H7 (cell line): Measurements from ENCODE around the gene ANKRD33. TPM values are rescaled to one million over a fixed set of nuclear protein-coding genes. Genes with fewer than 3 reads are reported as not detected.

Source experiments
- DNase-seq: peaks from one replicate; pipeline ENCODE4 v3.0.0; 2012
- H3K27me3 ChIP-seq: 2 replicates; pipeline ENCODE4 v1.6.0; 2011; ENCODE audit warnings: mild to moderate bottlenecking, low read length; ENCODE audit not compliant: control insufficient read depth, insufficient read depth
- H3K36me3 ChIP-seq: replicated peaks from 2 replicates; pipeline ENCODE4 v1.5.1; 2011; ENCODE audit warnings: low read length; ENCODE audit not compliant: control insufficient read depth, insufficient read depth
- H3K4me3 ChIP-seq: 2 replicates; pipeline ENCODE4 v1.5.1; 2011; ENCODE audit warnings: low read depth, mild to moderate bottlenecking, control low read depth, low read length, moderate library complexity; ENCODE audit not compliant: insufficient read depth
- total RNA-seq: library from RNA; depleted of rRNA; stranded (reverse); fragments of >200 nt; shearing (Covaris generic); gene quantifications from 2 replicates; pipeline ENCODE4 v1.2.3, GENCODE V29; 2014

ANKRD33 gene
- total RNA-seq, 1 experiment from 2014 or later: 0.17 TPM

DNA sequence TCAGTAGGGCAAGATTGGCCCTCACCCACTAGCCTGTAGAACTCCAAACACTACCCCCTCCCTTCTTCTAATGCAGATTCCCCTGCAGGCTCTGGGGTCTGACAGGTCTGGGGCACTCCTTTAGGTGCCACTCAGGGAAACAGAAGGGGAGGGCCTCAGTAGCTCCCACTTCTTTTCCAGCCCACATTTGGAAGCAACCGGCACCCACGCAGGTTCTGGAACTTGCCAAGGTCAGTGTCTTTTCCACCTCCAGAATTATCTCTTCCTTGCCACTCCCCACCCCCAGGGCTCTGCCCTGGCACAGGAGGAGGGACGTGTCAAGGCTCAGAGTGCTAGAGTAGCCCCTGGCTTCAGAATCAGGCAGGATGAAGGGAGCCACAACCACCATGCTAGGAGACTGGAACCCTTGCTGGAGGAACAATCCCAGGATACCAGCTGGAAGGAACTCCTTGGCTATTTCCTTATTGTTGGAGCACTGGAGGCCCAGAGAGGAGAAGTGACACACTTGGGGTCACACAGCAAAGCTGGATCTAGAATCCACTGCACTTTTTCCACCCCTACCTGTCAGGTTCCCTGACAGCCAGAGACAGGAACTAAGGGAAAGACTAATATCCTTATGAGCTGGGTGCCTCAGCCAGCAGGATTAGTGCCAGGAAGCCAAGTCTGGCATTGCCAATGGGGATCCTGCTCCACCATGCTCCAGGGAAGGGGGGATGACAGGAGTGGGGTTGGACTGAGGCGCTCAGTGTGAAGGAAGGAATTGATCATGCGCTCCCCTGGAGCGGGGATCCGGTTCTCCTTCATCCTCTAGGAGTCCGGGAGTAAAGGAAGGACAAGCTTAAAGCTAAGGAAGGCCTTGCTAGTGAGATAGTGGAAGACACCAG is 37.6 kb upstream of the ANKRD33 start:
- H3K4me3 ChIP-seq: no peak overlapping the region
- DNase-seq: no peak
- H3K27me3 ChIP-seq: peaks cover 54% of the 10 kb centered on the region
- H3K36me3 ChIP-seq: no peaks in the 10 kb centered on the region

DNA sequence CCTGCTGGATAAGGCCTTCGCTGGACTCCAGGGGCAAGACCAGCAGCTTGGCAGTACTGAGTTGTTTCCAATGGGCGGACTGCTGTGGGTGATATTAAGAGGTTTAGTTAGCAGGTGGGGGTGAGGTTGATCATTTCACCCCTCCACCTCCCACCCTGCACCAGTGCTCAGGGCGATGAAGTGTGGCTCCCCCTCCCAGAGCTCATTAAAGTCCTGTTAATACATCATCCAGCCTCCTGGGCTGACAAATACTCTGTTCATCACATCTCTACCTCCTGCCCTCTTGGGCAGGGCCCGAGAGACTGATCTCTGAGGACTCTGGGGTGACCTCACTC is 37.0 kb upstream of the ANKRD33 start:
- DNase-seq: peak; percentile 24
- peaks cover 52% of the 10 kb centered on the region for H3K27me3 ChIP-seq
- no peak overlapping the region for H3K4me3 ChIP-seq
- no peaks in the 10 kb centered on the region for H3K36me3 ChIP-seq

DNA sequence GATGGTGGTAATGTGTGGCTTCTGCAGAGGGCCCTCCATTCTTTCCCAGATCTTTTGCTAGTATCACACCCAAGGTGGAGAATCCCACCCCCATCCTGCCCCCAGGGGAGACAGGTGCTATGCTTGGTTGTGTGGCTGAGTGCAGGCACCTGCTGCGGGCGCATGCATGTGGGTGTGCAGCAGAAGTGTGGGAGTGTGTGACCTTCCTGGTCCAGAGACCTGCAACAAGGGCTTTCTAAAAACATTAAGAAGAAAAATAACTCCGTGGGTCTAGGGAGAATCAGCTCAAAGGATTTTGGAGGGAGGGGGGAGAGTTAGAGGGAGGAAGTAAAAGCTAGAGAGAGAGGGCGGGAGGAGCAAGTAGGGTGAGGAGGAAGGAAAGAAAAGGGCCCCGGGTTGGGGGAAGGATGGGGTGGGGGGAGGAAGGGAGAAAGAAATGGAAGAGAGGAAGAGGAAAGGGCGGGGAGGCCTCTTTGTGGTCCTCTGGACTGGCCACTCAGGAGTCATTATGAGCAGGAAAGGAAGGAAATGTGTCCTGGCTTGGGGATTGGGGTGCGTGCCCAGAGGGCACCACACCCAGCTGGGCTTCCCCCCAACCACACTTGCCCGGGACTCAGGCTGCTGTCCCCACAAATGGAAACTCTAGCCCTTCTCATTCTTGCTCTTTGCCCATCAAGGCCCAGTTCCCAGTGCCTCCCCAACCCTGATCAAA is 36.3 kb upstream of the ANKRD33 start:
- DNase-seq: peak; percentile 21
- no peaks in the 10 kb centered on the region for H3K36me3 ChIP-seq
- no peak overlapping the region for H3K4me3 ChIP-seq
- peaks cover 46% of the 10 kb centered on the region for H3K27me3 ChIP-seq

DNA sequence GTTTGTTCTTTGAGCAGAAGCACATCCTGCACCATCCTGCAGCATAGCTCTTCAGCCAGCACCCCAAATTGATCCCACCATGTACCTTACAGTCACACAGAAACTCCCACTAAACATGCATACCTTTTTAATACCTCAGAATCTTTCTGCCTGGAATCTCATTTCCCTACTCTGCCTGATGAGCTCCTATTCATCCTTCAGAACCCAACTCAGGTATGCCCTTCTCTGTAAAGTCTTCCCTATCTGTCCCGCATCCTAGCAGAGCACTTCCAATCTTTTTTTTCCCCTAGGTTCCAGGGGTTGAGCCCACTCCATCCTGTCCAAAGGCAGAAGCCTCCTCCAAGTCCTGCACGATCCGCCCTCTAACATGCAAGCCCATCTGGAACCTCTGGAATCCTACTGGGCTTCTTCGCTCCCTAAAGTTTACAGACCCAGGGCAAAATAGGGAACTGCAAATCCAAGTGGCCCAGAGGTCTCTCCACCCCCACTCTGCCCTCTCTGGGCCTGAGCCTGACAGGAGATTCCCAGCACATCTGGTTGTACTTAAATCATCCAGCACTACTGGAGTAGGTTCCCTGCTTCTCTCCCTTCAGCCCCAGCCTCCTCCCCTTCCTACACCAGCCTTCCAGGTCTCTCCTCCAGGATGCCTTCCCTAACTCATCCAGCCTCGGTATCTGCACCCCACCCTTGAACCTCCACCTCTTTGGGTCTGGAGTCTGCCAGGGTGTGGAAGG is 35.3 kb upstream of the ANKRD33 start:
- H3K36me3 ChIP-seq: no peaks in the 10 kb centered on the region
- peak; percentile 58 for DNase-seq
- H3K4me3 ChIP-seq: no peak overlapping the region
- peaks cover 41% of the 10 kb centered on the region for H3K27me3 ChIP-seq

DNA sequence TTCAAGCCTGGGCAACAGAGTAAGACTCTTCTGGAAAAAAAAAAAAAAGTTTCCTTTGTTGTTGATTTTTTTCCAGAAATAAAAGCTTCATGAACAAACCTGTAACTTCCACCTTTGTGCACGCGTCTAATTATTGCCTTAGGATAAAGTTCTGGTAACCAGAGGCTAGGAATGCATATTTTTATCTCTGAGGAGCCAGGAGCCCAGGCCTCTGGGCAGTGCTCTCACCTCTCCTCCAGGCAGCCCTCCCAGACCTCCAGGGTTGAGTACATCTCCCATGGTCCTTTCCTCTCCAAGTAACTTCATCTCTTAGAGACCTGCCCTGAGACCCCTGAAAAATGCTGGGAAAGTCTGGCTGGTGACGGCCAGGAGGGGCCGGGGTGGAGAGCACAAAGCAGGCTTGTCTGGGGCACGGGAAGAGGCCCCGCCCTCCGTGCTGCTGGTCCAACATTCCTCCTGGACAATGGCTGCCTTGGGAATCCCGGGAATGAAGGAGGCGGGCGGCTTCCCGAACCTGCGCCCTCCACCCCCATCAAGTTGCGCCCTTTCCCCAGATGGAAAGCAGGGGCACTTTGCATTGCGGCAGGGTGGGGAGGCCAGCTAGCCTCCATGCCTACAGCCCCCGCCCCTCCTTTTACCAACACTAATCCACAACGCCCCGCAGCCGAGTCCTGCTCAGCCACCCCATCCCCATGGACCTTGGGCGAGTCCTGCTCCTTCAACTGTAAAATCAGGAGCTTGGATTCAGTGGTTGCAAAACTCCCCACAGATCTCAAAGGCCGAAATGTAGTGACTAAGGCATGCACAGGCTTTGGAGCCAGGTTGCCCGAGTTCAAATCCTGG is 32.1 kb upstream of the ANKRD33 start:
- H3K4me3 ChIP-seq: peak overlapping the region; percentile 51
- no peaks in the 10 kb centered on the region for H3K36me3 ChIP-seq
- peak; percentile 94 for DNase-seq
- peaks cover 21% of the 10 kb centered on the region for H3K27me3 ChIP-seq

DNA sequence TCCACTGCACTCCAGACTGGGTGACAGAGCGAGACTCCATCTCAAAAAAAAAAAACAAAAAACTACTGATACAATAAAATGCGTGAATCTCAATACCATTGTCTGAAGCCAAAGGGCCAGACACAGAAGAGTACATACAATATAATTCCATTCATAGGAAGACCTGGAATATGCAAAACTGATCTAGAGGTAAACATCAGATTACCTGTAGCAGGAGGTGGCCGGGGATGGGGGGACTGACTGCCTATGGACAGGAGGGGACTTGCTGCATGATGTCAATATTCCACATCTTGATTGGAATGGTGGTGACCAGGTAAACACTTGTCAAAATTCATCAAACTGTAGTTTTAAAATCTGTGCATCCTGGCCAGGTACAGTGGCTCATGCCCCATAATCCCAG is 26.9 kb upstream of the ANKRD33 start:
- peaks cover 14% of the 10 kb centered on the region for H3K27me3 ChIP-seq
- H3K36me3 ChIP-seq: no peaks in the 10 kb centered on the region
- DNase-seq: no peak
- no peak overlapping the region for H3K4me3 ChIP-seq

DNA sequence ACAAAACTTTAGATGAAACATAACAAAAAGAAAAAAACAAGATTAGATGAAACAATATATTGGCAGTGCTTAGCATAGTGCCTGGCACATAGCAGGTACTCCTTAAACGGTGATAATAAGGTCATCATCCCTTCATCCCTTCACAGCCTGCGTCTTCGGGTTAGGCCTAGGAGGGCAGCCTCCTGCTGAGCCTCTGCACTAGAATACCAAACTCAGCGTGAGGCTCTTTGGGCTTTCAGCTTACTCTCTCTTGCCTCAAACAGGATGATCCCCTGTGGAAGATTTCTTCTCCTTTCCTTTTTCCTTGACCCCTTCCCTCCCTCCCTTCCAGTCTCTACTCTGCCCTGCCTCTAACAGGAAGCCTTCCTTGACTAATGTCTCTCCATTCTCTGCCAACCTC is 25.0 kb upstream of the ANKRD33 start:
- DNase-seq: peak; percentile 75
- Histone ChIP-seq H3K4me3 (peak overlapping the region; percentile 56; the same call in 1 of the 2 replicates), H3K36me3 (no peaks in the 10 kb centered on the region), H3K27me3 (peaks cover 24% of the 10 kb centered on the region)

DNA sequence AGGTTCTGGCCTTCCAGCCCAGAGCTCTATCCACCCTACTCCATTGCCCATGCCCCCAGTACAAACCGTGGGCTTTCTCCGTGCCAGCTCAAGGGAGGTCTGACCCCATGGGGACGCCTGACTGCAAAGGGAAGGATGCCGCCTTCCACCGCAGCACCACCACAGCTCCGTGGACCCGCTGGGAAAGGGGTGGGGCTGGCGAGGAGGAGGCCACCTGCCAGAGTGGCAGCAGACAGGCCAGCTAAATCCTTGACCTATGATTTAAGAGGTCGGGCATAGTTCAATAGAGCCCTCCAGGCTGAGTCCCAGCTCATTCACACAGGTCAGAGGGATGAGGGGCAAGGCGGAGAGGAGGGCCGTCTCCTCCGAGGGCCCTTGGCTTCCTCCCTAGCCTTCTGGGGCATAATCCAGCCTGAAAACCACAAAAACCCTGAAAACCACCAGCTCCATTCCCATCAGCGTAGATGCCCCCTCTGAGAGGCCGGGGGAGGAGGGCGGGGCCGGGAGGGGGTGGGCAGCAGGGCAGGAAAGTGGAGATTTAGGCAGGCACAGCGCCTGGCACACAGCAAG is 24.5 kb upstream of the ANKRD33 start:
- H3K4me3 ChIP-seq: peak overlapping the region; percentile 56
- H3K36me3 ChIP-seq: no peaks in the 10 kb centered on the region
- H3K27me3 ChIP-seq: peaks cover 29% of the 10 kb centered on the region
- DNase-seq: no peak

DNA sequence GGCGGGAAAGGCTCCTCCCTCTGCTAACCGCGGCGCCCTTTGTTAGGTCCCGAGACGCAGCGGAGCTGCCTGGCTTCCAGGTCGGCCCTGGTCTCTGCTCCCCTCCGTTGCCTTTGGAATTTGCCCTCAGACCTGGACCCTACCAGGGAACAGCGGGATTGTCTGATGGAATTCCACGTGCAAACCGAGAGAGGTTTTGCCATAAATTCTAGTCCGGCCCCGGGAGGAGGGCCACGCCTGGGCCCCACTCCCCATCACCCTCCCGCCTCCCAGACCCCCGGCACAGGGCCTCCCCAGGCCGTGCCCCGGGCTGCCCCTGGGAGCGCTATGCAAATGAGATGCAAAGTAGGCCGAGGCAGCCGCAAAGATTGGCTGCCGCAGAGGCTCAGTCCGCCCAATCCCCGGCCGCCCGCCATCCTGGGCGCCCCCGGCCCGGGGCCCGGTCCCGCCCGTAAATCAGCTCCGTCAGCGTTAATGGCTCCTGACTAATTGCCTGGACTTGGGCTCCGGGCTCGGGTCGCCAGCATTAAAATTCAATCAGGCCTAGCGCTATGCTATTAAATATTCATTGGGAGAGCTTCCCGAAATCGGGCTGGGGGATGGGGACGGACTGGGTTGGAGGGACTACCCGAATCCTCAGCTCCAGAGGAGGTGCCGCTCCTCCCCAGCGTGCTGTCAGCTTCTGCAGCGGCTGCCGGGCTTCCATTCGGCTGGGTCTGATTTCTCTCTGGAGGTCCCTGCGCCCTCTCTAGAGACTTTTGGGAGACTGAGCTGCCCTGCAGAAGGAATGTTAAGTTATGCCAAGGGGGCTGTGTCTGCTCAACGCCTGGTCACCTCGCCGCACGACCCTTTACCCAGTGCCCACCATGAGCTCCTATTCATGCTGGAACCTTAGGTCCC is 23.7 kb upstream of the ANKRD33 start:
- Histone ChIP-seq H3K4me3 (peak overlapping the region; percentile 56), H3K27me3 (peaks cover 35% of the 10 kb centered on the region), H3K36me3 (no peaks in the 10 kb centered on the region)
- peak; percentile 97 for DNase-seq

DNA sequence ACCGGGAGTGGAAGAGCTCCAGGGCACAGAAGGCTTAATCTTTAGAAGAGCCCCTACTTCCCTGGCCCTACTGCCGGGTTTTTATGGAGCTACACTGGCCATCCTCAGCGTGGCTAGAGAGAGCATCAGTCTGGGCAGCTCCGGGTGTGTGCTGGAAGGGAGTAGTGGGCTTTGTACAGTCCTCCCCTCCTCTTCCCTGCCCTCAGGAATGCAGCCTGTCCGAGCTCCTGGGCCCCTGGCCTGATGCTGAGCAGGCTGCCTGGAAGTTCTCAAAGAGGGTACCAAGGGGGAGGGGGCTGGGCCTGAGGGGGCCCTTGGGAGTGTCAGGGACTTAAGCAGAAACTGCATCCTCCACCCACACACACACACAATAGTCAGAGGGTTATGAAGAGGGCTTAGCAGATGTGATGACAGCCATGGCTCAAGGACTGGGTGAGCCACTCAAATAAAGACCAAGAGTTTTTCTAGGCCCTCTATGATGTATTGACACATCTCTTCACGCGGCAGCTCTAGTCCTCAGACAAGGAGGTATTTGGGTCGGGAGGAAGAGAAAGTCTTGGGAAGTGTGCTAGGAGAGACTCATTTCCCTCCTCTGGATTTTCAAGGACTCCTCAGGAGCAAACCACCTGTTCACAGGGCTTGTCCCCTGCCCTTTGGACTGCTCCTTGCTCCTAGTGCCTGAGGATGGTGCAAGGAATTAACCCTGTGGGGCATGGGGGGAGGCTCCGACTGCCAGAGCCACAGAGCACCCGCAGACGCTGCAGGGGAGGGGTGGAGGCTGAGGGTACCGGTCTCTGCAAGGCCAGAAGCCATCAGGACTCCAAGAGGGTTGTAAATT is 22.9 kb upstream of the ANKRD33 start:
- Histone ChIP-seq H3K4me3 (peak overlapping the region; percentile 56), H3K36me3 (no peaks in the 10 kb centered on the region), H3K27me3 (peaks cover 43% of the 10 kb centered on the region)
- DNase-seq: peak; percentile 73

DNA sequence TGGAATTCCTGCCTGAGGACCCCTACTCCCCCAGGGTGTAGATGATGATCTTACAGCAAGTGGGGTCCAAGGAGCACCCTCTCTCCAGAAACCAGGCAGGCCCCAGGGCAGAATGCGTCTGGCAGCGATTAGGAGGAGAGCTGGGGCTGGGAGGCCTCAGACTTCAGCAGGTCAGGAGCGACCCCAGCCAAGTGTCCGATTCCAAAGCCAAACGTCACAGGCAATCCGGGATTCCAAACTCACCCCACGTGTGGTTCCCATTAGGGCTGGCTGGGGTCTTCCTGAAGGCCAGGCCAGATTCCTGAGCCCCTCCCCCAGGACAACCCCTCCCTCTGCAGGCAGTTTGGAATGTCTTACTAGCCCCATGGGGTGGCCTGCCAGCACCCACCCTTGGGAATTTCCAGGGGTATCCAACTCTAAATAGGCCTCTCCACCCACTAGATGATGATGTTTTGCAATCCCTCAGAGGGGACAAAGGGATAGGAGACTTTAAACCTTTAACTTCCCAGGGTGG is 22.1 kb upstream of the ANKRD33 start:
- Histone ChIP-seq H3K36me3 (no peaks in the 10 kb centered on the region), H3K4me3 (no peak overlapping the region), H3K27me3 (peaks cover 50% of the 10 kb centered on the region)
- peak; percentile 71 for DNase-seq

DNA sequence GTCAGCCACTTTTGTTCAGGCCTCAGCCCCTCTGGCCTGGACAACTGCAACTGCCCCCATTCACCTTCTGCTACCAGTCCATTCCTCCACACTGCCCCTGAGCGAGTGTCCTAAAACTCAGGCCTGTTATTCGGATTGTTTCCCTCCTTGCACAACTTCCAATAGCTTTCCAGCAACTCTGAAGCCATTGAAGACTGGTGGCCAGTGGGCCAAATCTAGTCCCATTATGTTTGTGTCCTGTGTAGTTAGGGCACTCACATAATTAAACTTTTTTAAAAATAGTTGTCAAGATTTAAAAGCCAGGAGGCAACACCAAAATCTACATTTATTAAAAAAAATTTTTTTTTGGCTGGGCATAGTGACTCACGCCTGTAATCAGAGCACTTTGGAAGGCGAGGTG is 21.6 kb upstream of the ANKRD33 start:
- Histone ChIP-seq H3K36me3 (no peaks in the 10 kb centered on the region), H3K4me3 (no peak overlapping the region), H3K27me3 (peaks cover 54% of the 10 kb centered on the region)
- no peak for DNase-seq
